ENCODE data around the gene ZNF521.

GRCh38 chr18:25145731-25146511, 206.0 kb downstream of the ZNF521 start:
- TF ChIP-seq ESRRA (IDR thresholded peaks at IDR 0.05; ENCODE audit: low read length): no peak
- no peak for TF ChIP-seq POLR2A (IDR thresholded peaks at IDR 0.05; ENCODE audit: low read depth, low read length)
- no peak for TF ChIP-seq ZNF207 (IDR thresholded peaks at IDR 0.05; ENCODE audit: borderline replicate concordance)
- no peak for TF ChIP-seq ETV6 (conservative IDR thresholded peaks at IDR 0.05 in 1 of 2, IDR thresholded peaks at IDR 0.05 in 1 of 2; ENCODE audit: borderline replicate concordance in 1 of 2, low read depth in 1 of 2)
- TF ChIP-seq CREM (IDR thresholded peaks at IDR 0.05; ENCODE audit: low read depth): no peak
- no peak for TF ChIP-seq MTA2 (IDR thresholded peaks at IDR 0.05; ENCODE audit: low read depth)
- no peak for TF ChIP-seq ATF3 (IDR thresholded peaks at IDR 0.05; ENCODE audit: borderline replicate concordance, extremely low read depth, low read depth, low read length)
- no peak for TF ChIP-seq EZH2 (IDR thresholded peaks at IDR 0.05; ENCODE audit: borderline replicate concordance, control insufficient read depth, low read depth, low read length)
- TF ChIP-seq NFXL1 (IDR thresholded peaks at IDR 0.05; ENCODE audit: borderline replicate concordance): no peak
